ENCODE results near the gene MGMT.

MGMT gene

DNA sequence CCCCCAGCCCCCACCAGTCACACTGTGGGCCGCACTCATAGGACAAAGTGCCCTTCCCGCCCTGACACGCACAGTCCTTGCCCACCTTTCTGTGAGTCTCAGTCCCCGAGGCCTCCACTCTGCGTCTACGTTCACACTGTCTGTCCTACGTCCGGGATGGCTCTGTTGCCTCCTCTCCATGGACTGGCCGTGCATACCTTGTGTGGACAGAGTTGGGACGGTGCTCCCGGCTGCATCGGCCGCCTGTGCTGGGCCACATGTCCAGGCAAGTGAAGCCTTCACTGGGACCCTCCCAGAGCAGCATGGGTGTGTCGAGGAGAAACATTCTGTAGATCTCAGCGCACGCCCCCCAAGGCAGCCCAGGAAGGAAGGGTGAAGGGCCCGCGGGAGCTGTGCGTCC lies 239.0 kb downstream of the MGMT start:
- TF ChIP-seq, protein P1, sequence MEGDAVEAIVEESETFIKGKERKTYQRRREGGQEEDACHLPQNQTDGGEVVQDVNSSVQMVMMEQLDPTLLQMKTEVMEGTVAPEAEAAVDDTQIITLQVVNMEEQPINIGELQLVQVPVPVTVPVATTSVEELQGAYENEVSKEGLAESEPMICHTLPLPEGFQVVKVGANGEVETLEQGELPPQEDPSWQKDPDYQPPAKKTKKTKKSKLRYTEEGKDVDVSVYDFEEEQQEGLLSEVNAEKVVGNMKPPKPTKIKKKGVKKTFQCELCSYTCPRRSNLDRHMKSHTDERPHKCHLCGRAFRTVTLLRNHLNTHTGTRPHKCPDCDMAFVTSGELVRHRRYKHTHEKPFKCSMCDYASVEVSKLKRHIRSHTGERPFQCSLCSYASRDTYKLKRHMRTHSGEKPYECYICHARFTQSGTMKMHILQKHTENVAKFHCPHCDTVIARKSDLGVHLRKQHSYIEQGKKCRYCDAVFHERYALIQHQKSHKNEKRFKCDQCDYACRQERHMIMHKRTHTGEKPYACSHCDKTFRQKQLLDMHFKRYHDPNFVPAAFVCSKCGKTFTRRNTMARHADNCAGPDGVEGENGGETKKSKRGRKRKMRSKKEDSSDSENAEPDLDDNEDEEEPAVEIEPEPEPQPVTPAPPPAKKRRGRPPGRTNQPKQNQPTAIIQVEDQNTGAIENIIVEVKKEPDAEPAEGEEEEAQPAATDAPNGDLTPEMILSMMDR (IDR thresholded peaks at IDR 0.05; ENCODE audit: low read depth, low read length, missing control alignments), result no peak
- H3K4me3 ChIP-seq (replicated peaks; ENCODE audit: low read depth, low read length), result no peak overlapping the region
- no peak for DNase-seq (ENCODE audit: extremely low read depth, low read depth)

DNA sequence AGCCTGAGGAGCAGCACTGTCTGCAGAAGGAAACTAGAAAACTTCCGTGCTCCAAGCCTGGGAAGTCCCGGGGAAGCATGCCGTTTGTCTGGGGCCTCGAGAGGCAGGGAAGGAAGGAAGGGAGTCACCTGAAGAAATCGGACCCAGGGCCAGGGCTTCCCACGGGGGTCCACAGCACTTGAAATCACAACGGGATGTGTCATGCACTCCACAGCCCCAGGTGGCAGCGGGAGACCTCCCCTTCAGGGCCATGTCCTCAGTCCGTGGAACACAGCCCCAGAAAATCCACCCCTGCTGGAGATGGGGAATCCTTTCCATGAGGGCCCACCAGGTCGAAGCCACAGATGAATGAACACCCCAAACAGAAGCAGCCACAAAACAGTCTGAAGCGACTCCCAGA lies 239.5 kb downstream of the MGMT start:
- TF ChIP-seq, protein P1 (IDR thresholded peaks at IDR 0.05; ENCODE audit: low read depth, low read length, missing control alignments), result no peak
- no peak for DNase-seq (ENCODE audit: extremely low read depth, low read depth)
- no peak overlapping the region for H3K4me3 ChIP-seq (replicated peaks; ENCODE audit: low read depth, low read length)

DNA sequence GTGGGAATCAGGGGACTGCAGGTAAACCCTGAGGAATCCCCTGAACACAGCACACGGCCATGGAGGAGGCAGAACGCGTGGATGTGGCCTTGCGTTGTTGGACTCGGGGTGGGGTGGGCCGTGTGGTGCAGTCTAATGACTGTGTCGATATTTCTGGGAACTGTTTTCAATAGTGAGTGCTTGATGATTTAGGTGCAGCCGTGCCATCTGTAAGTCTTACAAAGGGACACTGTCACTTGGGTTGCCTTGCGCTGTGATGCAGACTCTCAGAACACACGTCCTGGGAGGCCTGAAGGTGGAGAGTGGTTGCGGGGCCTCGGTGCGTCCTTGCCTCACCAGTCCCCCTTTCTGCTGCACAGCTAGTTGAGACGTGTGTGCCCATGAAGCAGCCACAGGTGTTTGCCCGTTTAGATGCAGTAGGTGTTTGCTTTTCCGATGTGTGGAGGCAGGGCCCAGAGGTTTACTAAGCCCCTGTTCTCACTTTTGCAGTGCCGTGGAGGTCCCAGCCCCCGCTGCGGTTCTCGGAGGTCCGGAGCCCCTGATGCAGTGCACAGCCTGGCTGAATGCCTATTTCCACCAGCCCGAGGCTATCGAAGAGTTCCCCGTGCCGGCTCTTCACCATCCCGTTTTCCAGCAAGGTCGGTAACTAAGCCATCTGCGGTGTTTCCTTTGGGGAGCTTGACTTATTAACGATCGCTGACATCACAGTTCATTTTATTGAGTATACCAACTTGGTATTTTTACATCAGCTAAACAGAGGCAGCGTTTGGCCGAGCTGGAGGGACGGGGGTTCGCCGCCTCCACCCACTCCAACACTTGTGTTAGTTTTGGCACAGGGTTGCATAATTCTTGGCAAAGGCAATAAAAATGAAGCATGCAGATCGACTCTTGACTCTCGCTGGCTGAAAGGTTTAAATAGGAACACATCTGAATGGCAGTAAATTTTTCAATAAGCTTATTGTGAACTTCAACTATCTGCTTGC lies 240.7 kb downstream of the MGMT start:
- TF ChIP-seq, protein P1 (IDR thresholded peaks at IDR 0.05; ENCODE audit: low read depth, low read length, missing control alignments), result no peak
- no peak overlapping the region for H3K4me3 ChIP-seq (replicated peaks; ENCODE audit: low read depth, low read length)
- no peak for DNase-seq (ENCODE audit: extremely low read depth, low read depth)

DNA sequence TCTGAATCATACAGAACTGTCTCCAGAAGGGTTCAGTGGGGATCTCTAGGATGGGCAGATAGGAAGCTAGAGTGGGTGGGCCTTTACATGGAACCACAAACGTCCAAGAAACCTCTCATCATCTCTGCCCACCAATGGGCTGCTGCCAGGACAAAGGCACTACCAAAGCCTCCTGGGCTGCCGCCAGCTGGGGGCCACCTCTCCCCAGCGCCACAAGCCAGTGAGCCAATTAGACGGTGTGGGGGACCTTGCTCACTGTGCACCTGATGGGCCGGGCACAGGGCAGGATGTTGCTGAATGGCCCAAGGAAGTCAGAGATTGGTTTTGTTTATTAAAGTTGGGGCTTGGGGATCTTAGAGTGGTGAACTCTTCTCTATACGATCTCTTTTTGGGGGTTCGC lies 242.1 kb downstream of the MGMT start:
- no peak overlapping the region for H3K4me3 ChIP-seq (replicated peaks; ENCODE audit: low read depth, low read length)
- TF ChIP-seq, protein P1 (IDR thresholded peaks at IDR 0.05; ENCODE audit: low read depth, low read length, missing control alignments), result no peak
- no peak for DNase-seq (ENCODE audit: extremely low read depth, low read depth)

DNA sequence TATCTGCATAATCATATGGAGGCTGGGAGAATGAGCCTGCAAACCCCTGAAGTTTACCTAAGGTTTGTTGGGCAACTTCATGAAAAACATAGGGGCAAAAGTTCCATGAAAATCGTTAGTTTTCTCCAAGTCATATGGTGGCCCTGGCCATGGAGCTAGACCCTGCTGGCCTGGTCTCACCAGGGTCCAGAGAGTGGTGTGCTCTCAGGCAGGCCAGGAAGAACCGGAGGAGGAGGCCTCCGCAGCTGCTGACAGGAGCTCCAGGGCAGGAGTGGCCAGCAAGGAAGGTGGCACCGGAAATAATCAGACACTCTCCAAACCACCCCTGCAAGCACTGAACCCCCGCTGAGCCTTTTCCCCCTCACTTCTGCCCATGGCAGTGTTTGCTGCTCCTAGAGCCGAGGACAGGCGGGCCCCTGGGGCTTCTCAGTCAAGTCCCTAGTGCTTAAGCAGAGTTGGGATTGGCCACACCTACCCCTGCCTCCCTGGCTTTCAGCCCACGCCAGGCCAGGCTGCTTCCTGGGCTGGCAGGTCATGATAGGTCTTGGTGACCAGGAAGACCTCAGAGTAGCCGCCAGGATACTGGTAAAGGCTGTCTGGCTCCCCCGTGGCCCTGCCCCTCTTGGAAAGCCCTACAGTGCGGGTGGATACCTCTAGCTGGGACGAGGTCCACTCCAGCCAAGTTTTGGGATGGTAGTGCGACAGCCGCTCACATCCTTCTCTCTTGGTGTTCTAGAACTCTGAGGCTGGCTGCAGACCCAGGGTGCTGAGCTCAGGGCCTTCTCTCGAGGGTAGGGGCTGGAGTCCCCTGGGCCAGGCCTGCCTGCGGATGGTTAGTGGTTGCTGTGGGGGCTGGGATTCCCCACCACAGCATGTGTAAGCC lies 242.8 kb downstream of the MGMT start:
- DNase-seq (ENCODE audit: extremely low read depth, low read depth), result no peak
- TF ChIP-seq, protein P1 (IDR thresholded peaks at IDR 0.05; ENCODE audit: low read depth, low read length, missing control alignments), result no peak
- no peak overlapping the region for H3K4me3 ChIP-seq (replicated peaks; ENCODE audit: low read depth, low read length)

DNA sequence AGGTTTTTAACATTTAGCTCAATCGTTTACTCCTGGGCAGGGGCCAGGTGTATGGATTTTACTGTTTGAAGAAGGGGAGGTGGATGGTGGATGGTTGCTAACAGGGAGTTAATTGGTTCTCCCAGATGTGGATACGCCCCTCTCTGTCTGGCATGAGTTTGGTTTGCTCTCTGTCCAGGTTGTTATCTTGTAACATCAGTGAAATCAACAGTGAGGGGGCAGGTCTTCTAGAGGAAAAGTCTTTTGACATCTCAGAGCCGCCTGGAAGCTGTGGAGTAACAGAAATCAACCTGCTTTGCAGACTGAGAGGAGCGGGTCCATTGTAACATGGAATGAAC lies 243.4 kb downstream of the MGMT start:
- TF ChIP-seq, protein P1 (IDR thresholded peaks at IDR 0.05; ENCODE audit: low read depth, low read length, missing control alignments), result no peak
- no peak for DNase-seq (ENCODE audit: extremely low read depth, low read depth)
- no peak overlapping the region for H3K4me3 ChIP-seq (replicated peaks; ENCODE audit: low read depth, low read length)

Measured in HFF-Myc (cell line).